ENCODE data around the gene IMPA2. TPM values are rescaled to one million over a fixed set of nuclear protein-coding genes. Genes with fewer than 3 reads are reported as not detected.
A peak's percentile ranks its signal among the peaks of the same experiment; 100 is the strongest.

Gene IMPA2
- total and polyA plus RNA-seq, 2 of the 13 experiments (the other 11 are each of a cell fraction or from before 2014, with no cell fraction given) = 37.8 to 71.8 TPM

DNA sequence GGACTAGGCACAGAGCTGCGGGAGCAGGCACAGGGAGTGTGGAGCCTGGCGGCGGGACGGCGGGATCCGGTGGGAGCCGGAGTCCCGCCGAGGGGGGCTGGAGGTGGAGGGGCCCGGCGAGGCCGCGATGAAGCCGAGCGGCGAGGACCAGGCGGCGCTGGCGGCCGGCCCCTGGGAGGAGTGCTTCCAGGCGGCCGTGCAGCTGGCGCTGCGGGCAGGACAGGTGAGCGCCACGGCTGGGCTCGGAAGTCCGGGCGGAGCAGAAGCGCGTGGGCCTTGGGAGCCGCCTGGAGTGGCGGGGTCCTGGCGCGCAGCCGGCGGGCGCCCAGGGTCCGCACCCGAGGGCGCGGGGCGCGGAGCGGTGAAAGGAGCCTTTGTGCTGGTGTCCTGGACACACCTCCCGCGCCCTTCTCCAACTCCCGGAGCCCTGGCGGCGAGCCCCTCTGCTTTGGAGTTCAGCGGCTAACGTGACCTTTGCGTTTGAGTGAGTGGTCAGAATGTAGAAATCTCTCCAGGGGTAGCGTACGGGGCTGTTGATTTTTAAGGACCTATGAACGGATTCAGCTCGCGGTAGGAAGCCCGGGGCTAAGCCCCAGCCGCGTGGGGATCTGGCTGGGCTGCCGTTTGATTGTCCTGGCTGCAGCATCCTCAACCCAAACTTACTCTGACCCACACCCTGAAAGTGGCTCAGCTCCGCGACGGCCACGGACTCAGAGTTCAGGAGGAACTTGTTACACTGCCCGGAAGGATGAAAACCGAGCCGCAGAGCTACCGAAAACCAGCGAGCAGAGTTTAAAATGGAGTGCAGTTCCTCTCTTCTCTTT, 448 bp downstream of the IMPA2 start (continued):
- TF ChIP-seq, protein P1, sequence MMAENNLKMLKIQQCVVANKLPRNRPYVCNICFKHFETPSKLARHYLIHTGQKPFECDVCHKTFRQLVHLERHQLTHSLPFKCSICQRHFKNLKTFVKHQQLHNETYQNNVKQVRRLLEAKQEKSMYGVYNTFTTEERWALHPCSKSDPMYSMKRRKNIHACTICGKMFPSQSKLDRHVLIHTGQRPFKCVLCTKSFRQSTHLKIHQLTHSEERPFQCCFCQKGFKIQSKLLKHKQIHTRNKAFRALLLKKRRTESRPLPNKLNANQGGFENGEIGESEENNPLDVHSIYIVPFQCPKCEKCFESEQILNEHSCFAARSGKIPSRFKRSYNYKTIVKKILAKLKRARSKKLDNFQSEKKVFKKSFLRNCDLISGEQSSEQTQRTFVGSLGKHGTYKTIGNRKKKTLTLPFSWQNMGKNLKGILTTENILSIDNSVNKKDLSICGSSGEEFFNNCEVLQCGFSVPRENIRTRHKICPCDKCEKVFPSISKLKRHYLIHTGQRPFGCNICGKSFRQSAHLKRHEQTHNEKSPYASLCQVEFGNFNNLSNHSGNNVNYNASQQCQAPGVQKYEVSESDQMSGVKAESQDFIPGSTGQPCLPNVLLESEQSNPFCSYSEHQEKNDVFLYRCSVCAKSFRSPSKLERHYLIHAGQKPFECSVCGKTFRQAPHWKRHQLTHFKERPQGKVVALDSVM (CRISPR knock-in tag; IDR thresholded peaks at IDR 0.05) = 0 out of 2 replicates have a peak, but pooled peaks have one; percentile 7
- TF ChIP-seq ZNF446 (CRISPR knock-in tag; IDR thresholded peaks at IDR 0.05) = peak; percentile 79; the same call in 1 of the 2 replicates
- peak; percentile 49; the same call in 1 of the 2 replicates for TF ChIP-seq ZBTB10 (CRISPR knock-in tag; IDR thresholded peaks at IDR 0.05; ENCODE audit: borderline replicate concordance)
- no peak for TF ChIP-seq BORCS8-MEF2B (CRISPR knock-in tag; IDR thresholded peaks at IDR 0.05)
- no peak for TF ChIP-seq MATR3 (CRISPR knock-in tag; IDR thresholded peaks at IDR 0.05)
- peak; percentile 61; the same call in 1 of the 2 replicates for TF ChIP-seq ZNF891 (CRISPR knock-in tag; IDR thresholded peaks at IDR 0.05)
- peak; percentile 69 for TF ChIP-seq NR2F6 (IDR thresholded peaks at IDR 0.05)
- peak; percentile 70; the same call in 1 of the 2 replicates for TF ChIP-seq NR2F6 (CRISPR knock-in tag; IDR thresholded peaks at IDR 0.05)
- TF ChIP-seq ATF4 (CRISPR knock-in tag; IDR thresholded peaks at IDR 0.05) = no peak; a peak in 1 of 4 replicates
- TF ChIP-seq AGO2 (optimal IDR thresholded peaks at IDR 0.05; ENCODE audit: low read depth, low read length) = peak; percentile 83
- peak; percentile 63; the same call in 1 of the 2 replicates for TF ChIP-seq ZFY (CRISPR knock-in tag; IDR thresholded peaks at IDR 0.05)
- 0 out of 2 replicates have a peak, but pooled peaks have one; percentile 21 for TF ChIP-seq ZNF782 (CRISPR knock-in tag; IDR thresholded peaks at IDR 0.05; ENCODE audit: borderline replicate concordance)
- no peak for TF ChIP-seq SOX13 (IDR thresholded peaks at IDR 0.05)
- peak in 1 of 2 experiments; percentile 20; a peak in 1 of 4 replicates for TF ChIP-seq SOX13 (CRISPR knock-in tag; conservative IDR thresholded peaks at IDR 0.05 in 1 of 2, IDR thresholded peaks at IDR 0.05 in 1 of 2)
- TF ChIP-seq, protein P2, sequence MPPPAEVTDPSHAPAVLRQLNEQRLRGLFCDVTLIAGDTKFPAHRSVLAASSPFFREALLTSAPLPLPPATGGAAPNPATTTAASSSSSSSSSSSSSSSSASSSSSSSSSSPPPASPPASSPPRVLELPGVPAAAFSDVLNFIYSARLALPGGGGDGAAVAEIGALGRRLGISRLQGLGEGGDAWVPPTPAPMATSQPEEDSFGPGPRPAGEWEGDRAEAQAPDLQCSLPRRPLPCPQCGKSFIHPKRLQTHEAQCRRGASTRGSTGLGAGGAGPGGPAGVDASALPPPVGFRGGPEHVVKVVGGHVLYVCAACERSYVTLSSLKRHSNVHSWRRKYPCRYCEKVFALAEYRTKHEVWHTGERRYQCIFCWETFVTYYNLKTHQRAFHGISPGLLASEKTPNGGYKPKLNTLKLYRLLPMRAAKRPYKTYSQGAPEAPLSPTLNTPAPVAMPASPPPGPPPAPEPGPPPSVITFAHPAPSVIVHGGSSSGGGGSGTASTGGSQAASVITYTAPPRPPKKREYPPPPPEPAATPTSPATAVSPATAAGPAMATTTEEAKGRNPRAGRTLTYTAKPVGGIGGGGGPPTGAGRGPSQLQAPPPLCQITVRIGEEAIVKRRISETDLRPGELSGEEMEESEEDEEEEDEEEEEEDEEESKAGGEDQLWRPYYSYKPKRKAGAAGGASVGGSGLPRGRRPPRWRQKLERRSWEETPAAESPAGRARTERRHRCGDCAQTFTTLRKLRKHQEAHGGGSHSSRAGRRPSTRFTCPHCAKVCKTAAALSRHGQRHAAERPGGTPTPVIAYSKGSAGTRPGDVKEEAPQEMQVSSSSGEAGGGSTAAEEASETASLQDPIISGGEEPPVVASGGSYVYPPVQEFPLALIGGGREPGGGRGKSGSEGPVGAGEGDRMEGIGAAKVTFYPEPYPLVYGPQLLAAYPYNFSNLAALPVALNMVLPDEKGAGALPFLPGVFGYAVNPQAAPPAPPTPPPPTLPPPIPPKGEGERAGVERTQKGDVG (CRISPR knock-in tag; IDR thresholded peaks at IDR 0.05; ENCODE audit: borderline replicate concordance) = no peak
- no peak for TF ChIP-seq ZNF672 (CRISPR knock-in tag; IDR thresholded peaks at IDR 0.05)
- TF ChIP-seq RNF2 (conservative IDR thresholded peaks at IDR 0.05; ENCODE audit: low read depth) = 0 out of 2 replicates have a peak, but pooled peaks have one; percentile 58
- TF ChIP-seq CAMTA2 (CRISPR knock-in tag; IDR thresholded peaks at IDR 0.05; ENCODE audit: borderline replicate concordance) = no peak
- 0 out of 2 replicates have a peak, but pooled peaks have one; percentile 69 for TF ChIP-seq ZFAT (CRISPR knock-in tag; conservative IDR thresholded peaks at IDR 0.05)
- no peak for TF ChIP-seq PPARG (CRISPR knock-in tag; conservative IDR thresholded peaks at IDR 0.05)

All from HepG2 (cell line).